Measurements from ENCODE around the gene KCNA2. TPM values are rescaled to one million over a fixed set of nuclear protein-coding genes. Genes with fewer than 3 reads are reported as not detected.

The KCNA2 gene
- polyA plus RNA-seq, 1 of the 3 experiments (the other 2 are of a cell fraction): not detected

- WGBS (ENCODE audit: low lambda C conversion rate): 60% methylated on average over 2 of the region's 2 CpGs
- TF ChIP-seq REST (IDR thresholded peaks at IDR 0.05; ENCODE audit: low read depth, low read length) (no peak), YY1 (IDR thresholded peaks at IDR 0.05; ENCODE audit: low read depth) (no peak), PBX3 (IDR thresholded peaks at IDR 0.05) (no peak), IRF3 (IDR thresholded peaks at IDR 0.05; ENCODE audit: low read depth, low read length) (no peak), FOXJ3 (CRISPR knock-in tag; IDR thresholded peaks at IDR 0.05) (no peak), POLR2AphosphoS5 (IDR thresholded peaks at IDR 0.05; ENCODE audit: low read depth, low read length) (no peak), MEF2A (IDR thresholded peaks at IDR 0.05; ENCODE audit: borderline replicate concordance, low read depth) (no peak), RFX5 (IDR thresholded peaks at IDR 0.05; ENCODE audit: low read length) (no peak), USF1 (IDR thresholded peaks at IDR 0.05; ENCODE audit: borderline replicate concordance, low read depth) (no peak), CHD2 (IDR thresholded peaks at IDR 0.05; ENCODE audit: low read length, partially characterized antibody) (no peak), EP300 (IDR thresholded peaks at IDR 0.05; ENCODE audit: borderline replicate concordance in 1 of 2, low read depth in 1 of 2, low read length in 1 of 2) (no peak), MAX (IDR thresholded peaks at IDR 0.05; ENCODE audit: low read depth) (no peak), GABPA (IDR thresholded peaks at IDR 0.05; ENCODE audit: low read depth) (no peak), NFIC (IDR thresholded peaks at IDR 0.05; ENCODE audit: borderline replicate concordance) (no peak), FOSL2 (IDR thresholded peaks at IDR 0.05; ENCODE audit: borderline replicate concordance, low read depth) (no peak), SMC3 (IDR thresholded peaks at IDR 0.05; ENCODE audit: low read depth, low read length) (no peak), ZBTB33 (IDR thresholded peaks at IDR 0.05; ENCODE audit: borderline replicate concordance, low read depth) (no peak), MXI1 (IDR thresholded peaks at IDR 0.05; ENCODE audit: low read depth, low read length) (no peak), RXRA (IDR thresholded peaks at IDR 0.05; ENCODE audit: borderline replicate concordance, low read depth) (no peak), FOXM1 (IDR thresholded peaks at IDR 0.05; ENCODE audit: low read depth) (no peak)
These were observed 56.3 kb downstream of the KCNA2 start for GRCh38 chr1:110549831-110550230.

More at GRCh38 chr1:110549831-110550230, 56.3 kb downstream of the KCNA2 start:
- H3K4me3 ChIP-seq (ENCODE audit: low read depth in 2 of 2, low read length in 1 of 2): no peak overlapping the region
- DNase-seq: no peak
- no peaks in the 10 kb centered on the region for H3K9me3 ChIP-seq
- H3K36me3 ChIP-seq (replicated peaks in 1 of 2; ENCODE audit: control insufficient read depth in 1 of 2, insufficient read depth in 2 of 2, low read length in 1 of 2): no peaks in the 10 kb centered on the region
- H3K9ac ChIP-seq: no peak overlapping the region
- no peak overlapping the region for H3K27ac ChIP-seq (ENCODE audit: low read depth in 2 of 2, low read length in 1 of 2)
- H3K9me2 ChIP-seq: no peaks in the 10 kb centered on the region
- peaks cover 13% of the 10 kb centered on the region; the same call in 1 of the 2 replicates for H3K27me3 ChIP-seq (ENCODE audit: insufficient read depth)
- POLR2A ChIA-PET: no interaction called here
- H3K4me2 ChIP-seq: no peak overlapping the region
- CTCF ChIA-PET: interaction anchor here (0.6 to 11.0 kb wide), 7 partner anchors 11 to 89 kb away, joined by 3 to 148 read pairs (median 13); no protein-coding TSS in a partner anchor
- no peaks in the 10 kb centered on the region for H3F3A ChIP-seq (replicated peaks; ENCODE audit: insufficient read depth)
- H3K79me2 ChIP-seq (ENCODE audit: insufficient read depth): no peaks in the 10 kb centered on the region
- H2AFZ ChIP-seq (ENCODE audit: low read depth): no peak overlapping the region
- H4K20me1 ChIP-seq (ENCODE audit: insufficient read depth): no peaks in the 10 kb centered on the region
- peaks cover 0 to under 1% of the 10 kb centered on the region in 2 experiments; a peak in 1 of 4 replicates for H3K4me1 ChIP-seq (ENCODE audit: control insufficient read depth in 1 of 2, insufficient read depth in 2 of 2, low read depth in 1 of 2, low read length in 1 of 2)

Data from SK-N-SH (cell line).